GM12878 (cell line): ENCODE results near the gene ADPRHL1. TPM values are rescaled to one million over a fixed set of nuclear protein-coding genes. Genes with fewer than 3 reads are reported as not detected.

Source experiments
- ATAC-seq: fragments of 200-7000 bp; cut with Tn5 transposase; 3 replicates; pipeline ENCODE4 v1.9.1; 2020; ENCODE audit warnings: mild to moderate bottlenecking, moderate library complexity
- BruUV-seq: library from RNA; stranded (reverse); fragments of 400-500 nt; replicated peaks from 2 replicates; lab custom pipeline; 2021; lab: Mats Ljungman, UMichigan
- CTCF ChIA-PET: fragments of 300-600 bp; sonication (Branson Sonifier 250); formaldehyde crosslinking; extraction: SDS; loops from one replicate; lab custom pipeline; 2021; ENCODE audit warnings: inconsistent platforms; lab: Yijun Ruan, JAX
- POLR2A ChIA-PET: fragments of 350-600 bp; formaldehyde crosslinking; extraction: SDS; loops from one replicate; lab custom pipeline; 2021; ENCODE audit warnings: inconsistent platforms; lab: Charles Lee
- RAD21 ChIA-PET: fragments of 300-600 bp; sonication (Branson Sonifier 250); formaldehyde crosslinking; loops from one replicate; lab custom pipeline; 2023; ENCODE audit warnings: antibody characterized with exemption; ENCODE audit not compliant: unreplicated experiment; lab: Charles Lee
- SMC1A ChIA-PET: fragments of 300-600 bp; sonication (Branson Sonifier 250); formaldehyde crosslinking; loops from one replicate; lab custom pipeline; 2023; ENCODE audit not compliant: unreplicated experiment, uncharacterized antibody; lab: Charles Lee
- DNase-seq: peaks from one replicate; pipeline ENCODE4 v3.0.0-alpha.2; 2011; ENCODE audit warnings: low read depth, low spot score
- FAIRE-seq: peaks from 3 replicates; lab custom pipeline; 2011; peaks lifted over from hg19 to GRCh38; lab: Jason Lieb, UNC
- H2AFZ ChIP-seq: 2 replicates; pipeline ENCODE4 v1.6.0; 2011; ENCODE audit warnings: low read depth, low read length, control low read depth; ENCODE audit not compliant: control insufficient read depth
- H3K27ac ChIP-seq: 2 replicates; pipeline ENCODE4 v1.5.1; 2011; ENCODE audit warnings: control low read depth; ENCODE audit not compliant: control insufficient read depth, insufficient read depth
- H3K27me3 ChIP-seq, 2 experiments: replicated peaks in 1 of 2; 2 replicates each; pipeline versions ENCODE4 v1.6.0 to v1.6.1; 2011; ENCODE audit warnings: low read length in 1 of 2; ENCODE audit not compliant: control insufficient read depth in 2 of 2, insufficient read depth in 2 of 2
- H3K36me3 ChIP-seq, 2 experiments: 2 replicates each; pipeline ENCODE4 v1.5.1; 2011; ENCODE audit warnings: low read length in 1 of 2; ENCODE audit not compliant: control insufficient read depth in 2 of 2, insufficient read depth in 2 of 2
- H3K4me1 ChIP-seq: 2 replicates; pipeline ENCODE4 v1.6.1; 2011; ENCODE audit warnings: mild to moderate bottlenecking, low read length, moderate library complexity, mixed read lengths; ENCODE audit not compliant: control insufficient read depth, insufficient read depth
- H3K4me2 ChIP-seq: 2 replicates; pipeline ENCODE4 v1.6.0; 2011; ENCODE audit warnings: control low read depth; ENCODE audit not compliant: control insufficient read depth, insufficient read depth
- H3K4me3 ChIP-seq: fragments of 200-600 bp; sonication (generic); 2 replicates; pipeline ENCODE4 v1.5.1; 2016
- H3K79me2 ChIP-seq: 2 replicates; pipeline ENCODE4 v1.6.0; 2011; ENCODE audit warnings: low read length; ENCODE audit not compliant: control insufficient read depth, insufficient read depth
- H3K9ac ChIP-seq: 2 replicates; pipeline ENCODE4 v1.8.0; 2011; ENCODE audit warnings: low read length, control low read depth, mixed read lengths; ENCODE audit not compliant: control insufficient read depth, insufficient read depth
- H3K9me3 ChIP-seq: replicated peaks from 3 replicates; pipeline ENCODE4 v1.5.1; 2011; ENCODE audit warnings: mild to moderate bottlenecking, low read length; ENCODE audit not compliant: control insufficient read depth, insufficient read depth
- H4K20me1 ChIP-seq: 2 replicates; pipeline ENCODE4 v1.6.0; 2011; ENCODE audit not compliant: control insufficient read depth, insufficient read depth
- ATF7 ChIP-seq: fragments of 450-650 bp; IDR thresholded peaks from 2 replicates; pipeline ENCODE4 v1.6.1; 2016; ENCODE audit warnings: low read depth, mild to moderate bottlenecking
- BACH1 ChIP-seq: fragments of 450-650 bp; IDR thresholded peaks from 2 replicates; pipeline ENCODE4 v1.6.1; 2017; ENCODE audit warnings: mild to moderate bottlenecking, borderline replicate concordance
- CEBPZ ChIP-seq: fragments of 150-350 bp; IDR thresholded peaks from 2 replicates; pipeline ENCODE4 v1.6.1; 2016; ENCODE audit warnings: low read depth, low read length
- CHD2 ChIP-seq: IDR thresholded peaks from 2 replicates; pipeline ENCODE4 v1.6.1; 2011; ENCODE audit warnings: low read depth, low read length, improper control_type of control experiment, borderline replicate concordance
- GABPA ChIP-seq: IDR thresholded peaks from 2 replicates; pipeline ENCODE4 v1.6.1; 2014; ENCODE audit warnings: antibody characterized with exemption, low read depth, mild to moderate bottlenecking, inconsistent platforms
- IKZF1 ChIP-seq: fragments of 450-650 bp; conservative IDR thresholded peaks from 2 replicates; pipeline ENCODE4 v1.6.1; 2017; ENCODE audit warnings: antibody characterized with exemption, mild to moderate bottlenecking
- MXI1 ChIP-seq: fragments of 150-350 bp; IDR thresholded peaks from 2 replicates; pipeline ENCODE4 v1.6.1; 2011; ENCODE audit warnings: low read depth, mild to moderate bottlenecking, inconsistent platforms, low read length, improper control_type of control experiment
- NFYB ChIP-seq: IDR thresholded peaks from 2 replicates; pipeline ENCODE4 v1.6.1; 2011; ENCODE audit warnings: low read depth, mild to moderate bottlenecking, low read length, improper control_type of control experiment, moderate library complexity; ENCODE audit not compliant: insufficient read depth
- SMARCA5 ChIP-seq: fragments of 450-650 bp; IDR thresholded peaks from 2 replicates; pipeline ENCODE4 v1.6.1; 2017; ENCODE audit warnings: mild to moderate bottlenecking
- ZBTB33 ChIP-seq: fragments of 450-650 bp; IDR thresholded peaks from 2 replicates; pipeline ENCODE4 v1.6.1; 2017; ENCODE audit warnings: mild to moderate bottlenecking
- WGBS: methylation state at CpG from one replicate; pipeline ENCODE4 v1.1.6; 2016; ENCODE audit warnings: low lambda C conversion rate; ENCODE audit not compliant: insufficient replicate concordance, insufficient coverage; ENCODE audit errors: missing lambda C conversion rate; 5-methylcytosine and 5-hydroxymethylcytosine counted together
- in situ Hi-C: fragments of 300-500 bp; cut with MboI; formaldehyde crosslinking; loops from 9 replicates; pipeline ENCODE4 v1.14.3; 2018; ENCODE audit warnings: mixed read lengths
- intact Hi-C: fragments of 100-400 bp; cut with micrococcal nuclease; formaldehyde crosslinking; loops from one replicate; pipeline ENCODE4 v1.14.2; 2022; ENCODE audit not compliant: unreplicated experiment
- polyA plus RNA-seq, 11 experiments: library from polyadenylated mRNA; depleted of rRNA in 4 of 11; unstranded in 6 of 11; stranded (reverse) in 5 of 11; fragments of >200 nt; fragmentation: Nextera tagmentation in 4 of 11; fragmentation: Illumina TruSeq in 1 of 11; extraction: Ambion mirVana in 4 of 11; extraction: Trizol in 1 of 11; gene quantifications; 1 replicate in 1 of 11; 2 replicates in 10 of 11; pipeline versions ENCODE4 v1.2.1 to v1.2.3, GENCODE V29; 2011 to 2016; ENCODE audit warnings: inconsistent platforms in 2 of 11, missing spikeins in 2 of 11, low read depth in 1 of 11
- total RNA-seq, 4 experiments: library from RNA; depleted of rRNA in 3 of 4; stranded (reverse); fragments of >200 nt in 3 of 4; fragmentation: Illumina TruSeq in 1 of 4; extraction: Trizol in 1 of 4; gene quantifications; 2 replicates each; pipeline versions ENCODE4 v1.2.1 to v1.2.3, GENCODE V29; 2013 to 2021

ADPRHL1 gene
- total and polyA plus RNA-seq, 10 of the 15 experiments (the other 5 are each of a cell fraction or from before 2014, with no cell fraction given) = 0.05 to 1.9 (median 1.0) TPM

- ChIA-PET RAD21 (no interaction called here), CTCF (no interaction called here), SMC1A (no interaction called here), POLR2A (no interaction called here)
- no peaks in the 10 kb centered on the region for H3K9me3 ChIP-seq
- ATAC-seq = no peak
- in situ Hi-C loops = no loop called here
- intact Hi-C loops = no loop called here
- TF ChIP-seq CEBPZ (no peak), ZBTB33 (no peak), IKZF1 (no peak), NFYB (no peak), ATF7 (no peak), GABPA (no peak), BACH1 (no peak), MXI1 (no peak), CHD2 (no peak), SMARCA5 (no peak)
- H3K27me3 ChIP-seq = no peaks in the 10 kb centered on the region
- H3K36me3 ChIP-seq = no peaks in the 10 kb centered on the region
- H3K27ac ChIP-seq = no peak overlapping the region
- H2AFZ ChIP-seq = no peak overlapping the region
- H3K4me1 ChIP-seq = no peaks in the 10 kb centered on the region
- WGBS = 65% methylated on average over 14 of the region's 16 CpGs
- no peaks in the 10 kb centered on the region for H3K79me2 ChIP-seq
- H4K20me1 ChIP-seq = no peaks in the 10 kb centered on the region
- H3K9ac ChIP-seq = no peak overlapping the region
- BruUV-seq = no TSS peak
- no peak for FAIRE-seq
- H3K4me2 ChIP-seq = no peak overlapping the region
- H3K4me3 ChIP-seq = no peak overlapping the region
- no peak for DNase-seq
Measured at GRCh38 chr13:113429608-113429985, 23.7 kb downstream of the ADPRHL1 start.
